NB4 (cell line): Measurements from ENCODE around the gene MPRIP.
"Not testable (repeated sequence)": the region's sequence is repeated elsewhere in the genome, so short reads cannot be mapped to it uniquely, and the experiment has no call there.

ENCODE experiments used
- MYC ChIP-seq: IDR thresholded peaks from 2 replicates; pipeline ENCODE4 v1.6.1; 2011; ENCODE audit warnings: low read depth, low read length
- POLR2A ChIP-seq: IDR thresholded peaks from 2 replicates; pipeline ENCODE4 v1.6.1; 2011; ENCODE audit warnings: mild to moderate bottlenecking; ENCODE audit not compliant: insufficient read length; ENCODE audit errors: extremely low read depth
- TF ChIP-seq, protein P1 (sequence below): IDR thresholded peaks from one replicate; pipeline ENCODE4 v1.5.1; 2012; ENCODE audit warnings: low read depth, low read length
- TF ChIP-seq, protein P2 (sequence below): IDR thresholded peaks from 2 replicates; pipeline ENCODE4 v1.6.1; 2011; ENCODE audit warnings: low read depth, low read length

DNA sequence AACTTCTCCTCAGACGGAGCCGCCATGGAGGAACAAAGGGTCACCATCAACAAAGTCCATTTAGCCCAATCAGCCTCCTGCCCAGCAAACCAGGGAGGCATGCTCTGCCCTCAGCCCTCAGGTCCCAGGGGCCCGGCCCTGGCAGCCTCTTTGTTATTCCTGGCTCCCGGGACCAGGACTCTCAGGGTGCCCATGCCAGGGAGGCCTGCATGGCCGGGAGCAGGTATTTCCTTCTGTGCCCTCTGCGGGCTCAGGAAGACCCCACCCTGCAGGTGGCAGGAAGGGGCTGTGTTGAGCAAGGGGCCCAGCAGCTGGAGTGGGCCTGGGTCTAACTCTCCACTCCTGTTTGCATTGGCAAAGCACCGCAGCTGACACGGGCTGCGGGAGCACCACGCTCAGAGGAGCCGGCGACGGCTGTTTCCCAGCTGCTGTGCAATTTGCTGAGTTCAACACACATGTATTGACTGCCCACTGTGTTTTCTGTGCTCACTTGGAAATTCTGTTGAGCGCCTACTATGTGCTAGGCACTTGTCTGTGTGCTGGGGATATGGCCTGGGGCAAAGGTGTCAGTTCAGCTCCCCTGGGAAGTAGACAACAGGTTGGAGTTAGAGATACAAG, 37.2 kb upstream of the MPRIP start:
- TF ChIP-seq, protein P1, sequence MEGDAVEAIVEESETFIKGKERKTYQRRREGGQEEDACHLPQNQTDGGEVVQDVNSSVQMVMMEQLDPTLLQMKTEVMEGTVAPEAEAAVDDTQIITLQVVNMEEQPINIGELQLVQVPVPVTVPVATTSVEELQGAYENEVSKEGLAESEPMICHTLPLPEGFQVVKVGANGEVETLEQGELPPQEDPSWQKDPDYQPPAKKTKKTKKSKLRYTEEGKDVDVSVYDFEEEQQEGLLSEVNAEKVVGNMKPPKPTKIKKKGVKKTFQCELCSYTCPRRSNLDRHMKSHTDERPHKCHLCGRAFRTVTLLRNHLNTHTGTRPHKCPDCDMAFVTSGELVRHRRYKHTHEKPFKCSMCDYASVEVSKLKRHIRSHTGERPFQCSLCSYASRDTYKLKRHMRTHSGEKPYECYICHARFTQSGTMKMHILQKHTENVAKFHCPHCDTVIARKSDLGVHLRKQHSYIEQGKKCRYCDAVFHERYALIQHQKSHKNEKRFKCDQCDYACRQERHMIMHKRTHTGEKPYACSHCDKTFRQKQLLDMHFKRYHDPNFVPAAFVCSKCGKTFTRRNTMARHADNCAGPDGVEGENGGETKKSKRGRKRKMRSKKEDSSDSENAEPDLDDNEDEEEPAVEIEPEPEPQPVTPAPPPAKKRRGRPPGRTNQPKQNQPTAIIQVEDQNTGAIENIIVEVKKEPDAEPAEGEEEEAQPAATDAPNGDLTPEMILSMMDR = not testable (repeated sequence)
- not testable (repeated sequence) for TF ChIP-seq POLR2A, MYC
- TF ChIP-seq, protein P2, sequence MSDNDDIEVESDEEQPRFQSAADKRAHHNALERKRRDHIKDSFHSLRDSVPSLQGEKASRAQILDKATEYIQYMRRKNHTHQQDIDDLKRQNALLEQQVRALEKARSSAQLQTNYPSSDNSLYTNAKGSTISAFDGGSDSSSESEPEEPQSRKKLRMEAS = not testable (repeated sequence)
